HEK293 (cell line): ENCODE measurements around the gene OPALIN.
A peak's percentile ranks its signal among the peaks of the same experiment; 100 is the strongest.

Experiments used
- CTCF ChIA-PET: fragments of 350-600 bp; formaldehyde crosslinking; extraction: SDS; loops from one replicate; lab custom pipeline; 2021; ENCODE audit warnings: antibody characterized with exemption; lab: Yijun Ruan, JAX
- POLR2A ChIA-PET: fragments of 300-600 bp; formaldehyde crosslinking; extraction: SDS; loops from one replicate; lab custom pipeline; 2020; ENCODE audit warnings: antibody characterized with exemption, inconsistent platforms; lab: Yijun Ruan, JAX
- H3K27ac ChIP-seq: fragments of 200-500 bp; sonication (Bioruptor generic); 2 replicates; pipeline ENCODE4 v1.5.1; 2014; ENCODE audit warnings: low read depth, low read length, control low read depth, inconsistent platforms; ENCODE audit errors: extremely low read depth
- H3K36me3 ChIP-seq, 2 experiments: fragments of 200-500 bp in 1 of 2; sonication (Bioruptor generic) in 1 of 2; 1 replicate in 1 of 2; 2 replicates in 1 of 2; pipeline ENCODE4 v1.5.1; 2014 to 2017; ENCODE audit warnings: inconsistent platforms in 2 of 2, low read length in 2 of 2; ENCODE audit not compliant: control insufficient read depth in 2 of 2, insufficient read depth in 1 of 2
- H3K4me1 ChIP-seq: fragments of 200-500 bp; sonication (Bioruptor generic); 2 replicates; pipeline ENCODE4 v1.5.1; 2014; ENCODE audit warnings: mild to moderate bottlenecking, low read length, inconsistent platforms; ENCODE audit not compliant: control insufficient read depth, insufficient read depth
- H3K4me3 ChIP-seq: 2 replicates; pipeline ENCODE4 v1.5.1; 2011; ENCODE audit warnings: low read depth, mild to moderate bottlenecking, control low read depth, low read length, moderate library complexity
- H3K9me3 ChIP-seq: fragments of 200-500 bp; sonication (Bioruptor generic); 2 replicates; pipeline ENCODE4 v1.5.1; 2014; ENCODE audit warnings: low read depth, low read length, inconsistent platforms; ENCODE audit not compliant: control insufficient read depth, insufficient read depth
- GLIS1 ChIP-seq: fragments of 450-650 bp; formaldehyde crosslinking; IDR thresholded peaks from 2 replicates; pipeline ENCODE4 v1.5.1; 2016; ENCODE audit warnings: missing biosample characterization, missing genetic modification characterization
- HOXD13 ChIP-seq: sonication (generic); formaldehyde crosslinking; IDR thresholded peaks from 2 replicates; pipeline ENCODE4 v1.8.0; 2022; ENCODE audit warnings: missing genetic modification reagents, borderline replicate concordance
- KLF1 ChIP-seq: fragments of 450-650 bp; formaldehyde crosslinking; IDR thresholded peaks from 2 replicates; pipeline ENCODE4 v1.5.1; 2016; ENCODE audit warnings: missing biosample characterization, missing genetic modification characterization
- KLF17 ChIP-seq: fragments of 450-650 bp; formaldehyde crosslinking; IDR thresholded peaks from 2 replicates; pipeline ENCODE4 v1.5.1; 2016; ENCODE audit warnings: missing biosample characterization, missing genetic modification characterization
- OSR2 ChIP-seq: fragments of 450-650 bp; formaldehyde crosslinking; IDR thresholded peaks from 2 replicates; pipeline ENCODE4 v1.5.1; 2016; ENCODE audit warnings: missing biosample characterization, missing genetic modification characterization
- OVOL3 ChIP-seq: fragments of 450-650 bp; formaldehyde crosslinking; IDR thresholded peaks from 2 replicates; pipeline ENCODE4 v1.5.1; 2016; ENCODE audit warnings: missing biosample characterization, missing genetic modification characterization
- PRDM2 ChIP-seq: fragments of 450-650 bp; formaldehyde crosslinking; IDR thresholded peaks from 2 replicates; pipeline ENCODE4 v1.5.1; 2016; ENCODE audit warnings: missing biosample characterization, missing genetic modification characterization, borderline replicate concordance
- RBAK ChIP-seq: fragments of 450-650 bp; formaldehyde crosslinking; IDR thresholded peaks from 2 replicates; pipeline ENCODE4 v1.5.1; 2016; ENCODE audit warnings: missing biosample characterization, missing genetic modification characterization
- SP7 ChIP-seq: fragments of 450-650 bp; formaldehyde crosslinking; IDR thresholded peaks from 2 replicates; pipeline ENCODE4 v1.5.1; 2016; ENCODE audit warnings: missing biosample characterization, missing genetic modification characterization
- YY1 ChIP-seq: fragments of 450-650 bp; formaldehyde crosslinking; IDR thresholded peaks from 2 replicates; pipeline ENCODE4 v1.5.1; 2018; ENCODE audit warnings: missing biosample characterization, missing genetic modification characterization
- ZBTB1 ChIP-seq: fragments of 450-650 bp; formaldehyde crosslinking; IDR thresholded peaks from 2 replicates; pipeline ENCODE4 v1.5.1; 2016; ENCODE audit warnings: missing biosample characterization, missing genetic modification characterization
- ZBTB20 ChIP-seq: fragments of 450-650 bp; formaldehyde crosslinking; IDR thresholded peaks from 2 replicates; pipeline ENCODE4 v1.5.1; 2016; ENCODE audit warnings: missing biosample characterization, missing genetic modification characterization
- ZFP3 ChIP-seq: fragments of 450-650 bp; formaldehyde crosslinking; IDR thresholded peaks from 2 replicates; pipeline ENCODE4 v1.5.1; 2016; ENCODE audit warnings: low read depth, missing biosample characterization, missing genetic modification characterization
- ZIC2 ChIP-seq: fragments of 450-650 bp; formaldehyde crosslinking; IDR thresholded peaks from 2 replicates; pipeline ENCODE4 v1.5.1; 2016; ENCODE audit warnings: missing biosample characterization, missing genetic modification characterization
- ZNF184 ChIP-seq: fragments of 450-650 bp; IDR thresholded peaks from 2 replicates; pipeline ENCODE4 v1.5.1; 2018; ENCODE audit warnings: missing biosample characterization, mild to moderate bottlenecking, missing genetic modification characterization
- ZNF221 ChIP-seq: fragments of 450-650 bp; formaldehyde crosslinking; IDR thresholded peaks from 2 replicates; pipeline ENCODE4 v1.5.1; 2017; ENCODE audit warnings: missing biosample characterization, missing genetic modification characterization, borderline replicate concordance
- ZNF223 ChIP-seq: fragments of 450-650 bp; formaldehyde crosslinking; IDR thresholded peaks from 2 replicates; pipeline ENCODE4 v1.5.1; 2016; ENCODE audit warnings: missing biosample characterization, missing genetic modification characterization
- ZNF248 ChIP-seq: fragments of 450-650 bp; formaldehyde crosslinking; IDR thresholded peaks from 2 replicates; pipeline ENCODE4 v1.5.1; 2017; ENCODE audit warnings: missing biosample characterization, missing genetic modification characterization
- ZNF266 ChIP-seq: fragments of 450-650 bp; formaldehyde crosslinking; IDR thresholded peaks from 2 replicates; pipeline ENCODE4 v1.5.1; 2016; ENCODE audit warnings: missing biosample characterization, missing genetic modification characterization, low read depth
- ZNF292 ChIP-seq: fragments of 450-650 bp; formaldehyde crosslinking; IDR thresholded peaks from 2 replicates; pipeline ENCODE4 v1.5.1; 2016; ENCODE audit warnings: low read depth, missing biosample characterization, missing genetic modification characterization, borderline replicate concordance
- ZNF404 ChIP-seq: fragments of 450-650 bp; formaldehyde crosslinking; IDR thresholded peaks from 2 replicates; pipeline ENCODE4 v1.5.1; 2017; ENCODE audit warnings: missing biosample characterization, missing genetic modification characterization
- ZNF501 ChIP-seq: fragments of 450-650 bp; formaldehyde crosslinking; IDR thresholded peaks from 2 replicates; pipeline ENCODE4 v1.5.1; 2016; ENCODE audit warnings: missing biosample characterization, missing genetic modification characterization
- ZNF777 ChIP-seq: fragments of 450-650 bp; formaldehyde crosslinking; IDR thresholded peaks from 2 replicates; pipeline ENCODE4 v1.5.1; 2017; ENCODE audit warnings: missing biosample characterization, missing genetic modification characterization, borderline replicate concordance
- TF ChIP-seq, protein P1 (sequence below): fragments of 450-650 bp; formaldehyde crosslinking; IDR thresholded peaks from 2 replicates; pipeline ENCODE4 v1.5.1; 2016; ENCODE audit warnings: missing biosample characterization, missing genetic modification characterization, low read depth
- TF ChIP-seq, protein P2 (sequence below): fragments of 450-650 bp; formaldehyde crosslinking; IDR thresholded peaks from 2 replicates; pipeline ENCODE4 v1.5.1; 2017; ENCODE audit warnings: missing biosample characterization, missing genetic modification characterization
- TF ChIP-seq, protein P3 (sequence below): fragments of 450-650 bp; formaldehyde crosslinking; IDR thresholded peaks from 2 replicates; pipeline ENCODE4; 2016; ENCODE audit warnings: missing biosample characterization, missing genetic modification characterization

Gene OPALIN

GRCh38 chr10:96377816-96378294 lies 19.1 kb upstream of the OPALIN start:
- H3K4me1 ChIP-seq = no peaks in the 10 kb centered on the region
- no peaks in the 10 kb centered on the region for H3K36me3 ChIP-seq
- ChIA-PET CTCF (interaction anchor here (0.6 to 3.6 kb wide), 14 partner anchors 9 to 452 kb away, joined by 3 to 22 read pairs (median 4); partner anchors contain the start of gene TLL2), POLR2A (no interaction called here)
- H3K27ac ChIP-seq = no peak overlapping the region
- no peaks in the 10 kb centered on the region for H3K9me3 ChIP-seq
- H3K4me3 ChIP-seq = no peak overlapping the region
- peak; percentile 94 for TF ChIP-seq GLIS1 (tag by site-specific recombination)
- TF ChIP-seq HOXD13 (CRISPR knock-in tag) = 0 out of 2 replicates have a peak, but pooled peaks have one; percentile 14
- no peak for TF ChIP-seq ZBTB20 (tag by site-specific recombination)
- TF ChIP-seq, protein P1, sequence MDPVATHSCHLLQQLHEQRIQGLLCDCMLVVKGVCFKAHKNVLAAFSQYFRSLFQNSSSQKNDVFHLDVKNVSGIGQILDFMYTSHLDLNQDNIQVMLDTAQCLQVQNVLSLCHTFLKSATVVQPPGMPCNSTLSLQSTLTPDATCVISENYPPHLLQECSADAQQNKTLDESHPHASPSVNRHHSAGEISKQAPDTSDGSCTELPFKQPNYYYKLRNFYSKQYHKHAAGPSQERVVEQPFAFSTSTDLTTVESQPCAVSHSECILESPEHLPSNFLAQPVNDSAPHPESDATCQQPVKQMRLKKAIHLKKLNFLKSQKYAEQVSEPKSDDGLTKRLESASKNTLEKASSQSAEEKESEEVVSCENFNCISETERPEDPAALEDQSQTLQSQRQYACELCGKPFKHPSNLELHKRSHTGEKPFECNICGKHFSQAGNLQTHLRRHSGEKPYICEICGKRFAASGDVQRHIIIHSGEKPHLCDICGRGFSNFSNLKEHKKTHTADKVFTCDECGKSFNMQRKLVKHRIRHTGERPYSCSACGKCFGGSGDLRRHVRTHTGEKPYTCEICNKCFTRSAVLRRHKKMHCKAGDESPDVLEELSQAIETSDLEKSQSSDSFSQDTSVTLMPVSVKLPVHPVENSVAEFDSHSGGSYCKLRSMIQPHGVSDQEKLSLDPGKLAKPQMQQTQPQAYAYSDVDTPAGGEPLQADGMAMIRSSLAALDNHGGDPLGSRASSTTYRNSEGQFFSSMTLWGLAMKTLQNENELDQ = no peak
- TF ChIP-seq OVOL3 (tag by site-specific recombination) = no peak
- no peak for TF ChIP-seq ZBTB1 (tag by site-specific recombination)
- peak; percentile 66 for TF ChIP-seq SP7 (tag by site-specific recombination)
- no peak for TF ChIP-seq ZNF184 (tag by site-specific recombination)
- TF ChIP-seq RBAK = no peak
- no peak for TF ChIP-seq ZNF248
- TF ChIP-seq, protein P2, sequence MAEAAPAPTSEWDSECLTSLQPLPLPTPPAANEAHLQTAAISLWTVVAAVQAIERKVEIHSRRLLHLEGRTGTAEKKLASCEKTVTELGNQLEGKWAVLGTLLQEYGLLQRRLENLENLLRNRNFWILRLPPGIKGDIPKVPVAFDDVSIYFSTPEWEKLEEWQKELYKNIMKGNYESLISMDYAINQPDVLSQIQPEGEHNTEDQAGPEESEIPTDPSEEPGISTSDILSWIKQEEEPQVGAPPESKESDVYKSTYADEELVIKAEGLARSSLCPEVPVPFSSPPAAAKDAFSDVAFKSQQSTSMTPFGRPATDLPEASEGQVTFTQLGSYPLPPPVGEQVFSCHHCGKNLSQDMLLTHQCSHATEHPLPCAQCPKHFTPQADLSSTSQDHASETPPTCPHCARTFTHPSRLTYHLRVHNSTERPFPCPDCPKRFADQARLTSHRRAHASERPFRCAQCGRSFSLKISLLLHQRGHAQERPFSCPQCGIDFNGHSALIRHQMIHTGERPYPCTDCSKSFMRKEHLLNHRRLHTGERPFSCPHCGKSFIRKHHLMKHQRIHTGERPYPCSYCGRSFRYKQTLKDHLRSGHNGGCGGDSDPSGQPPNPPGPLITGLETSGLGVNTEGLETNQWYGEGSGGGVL (tag by site-specific recombination) = no peak
- TF ChIP-seq ZNF777 (tag by site-specific recombination) = no peak
- TF ChIP-seq ZNF501 (tag by site-specific recombination) = no peak
- no peak for TF ChIP-seq ZNF223 (tag by site-specific recombination)
- no peak for TF ChIP-seq YY1 (tag by site-specific recombination)
- TF ChIP-seq PRDM2 (tag by site-specific recombination) = no peak
- peak; percentile 92 for TF ChIP-seq KLF17 (tag by site-specific recombination)
- no peak for TF ChIP-seq ZFP3
- peak; percentile 91 for TF ChIP-seq ZIC2 (tag by site-specific recombination)
- peak; percentile 83 for TF ChIP-seq OSR2 (tag by site-specific recombination)
- TF ChIP-seq, protein P3, sequence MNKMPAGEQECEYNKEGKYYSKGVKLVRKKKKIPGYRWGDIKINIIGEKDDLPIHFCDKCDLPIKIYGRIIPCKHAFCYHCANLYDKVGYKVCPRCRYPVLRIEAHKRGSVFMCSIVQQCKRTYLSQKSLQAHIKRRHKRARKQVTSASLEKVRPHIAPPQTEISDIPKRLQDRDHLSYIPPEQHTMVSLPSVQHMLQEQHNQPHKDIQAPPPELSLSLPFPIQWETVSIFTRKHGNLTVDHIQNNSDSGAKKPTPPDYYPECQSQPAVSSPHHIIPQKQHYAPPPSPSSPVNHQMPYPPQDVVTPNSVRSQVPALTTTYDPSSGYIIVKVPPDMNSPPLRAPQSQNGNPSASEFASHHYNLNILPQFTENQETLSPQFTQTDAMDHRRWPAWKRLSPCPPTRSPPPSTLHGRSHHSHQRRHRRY (tag by site-specific recombination) = no peak
- TF ChIP-seq KLF1 (tag by site-specific recombination) = peak; percentile 40; the same call in 1 of the 2 replicates
- TF ChIP-seq ZNF404 (tag by site-specific recombination) = no peak
- TF ChIP-seq ZNF221 (tag by site-specific recombination) = no peak
- no peak for TF ChIP-seq ZNF266 (tag by site-specific recombination)
- TF ChIP-seq ZNF292 (tag by site-specific recombination) = no peak
